Cardiac septum (tissue), 1 donor: ENCODE measurements around the gene RNF227. TPM values are rescaled to one million over a fixed set of nuclear protein-coding genes. Genes with fewer than 3 reads are reported as not detected.
"Not testable (repeated sequence)": the region's sequence is repeated elsewhere in the genome, so short reads cannot be mapped to it uniquely, and the experiment has no call there.

ENCODE experiments used
- DNase-seq: peaks from one replicate; pipeline ENCODE4 v3.0.0-alpha.2; 2020; ENCODE audit warnings: low spot score
- intact Hi-C: fragments of 100-400 bp; cut with DNase I; formaldehyde crosslinking; loops from one replicate; pipeline ENCODE4 v1.14.0; 2022
- long read RNA-seq: library from polyadenylated mRNA; unstranded; transcript quantifications from one replicate; pipeline ENCODE4 v2.0.0, GENCODE V29; 2021
- total RNA-seq: library from RNA; stranded (reverse); fragmentation: NEBNext Ultra II Directional; extraction: Animal tissue kit (Norgen Biotek cat#: 25700); gene quantifications from one replicate; pipeline ENCODE4 v1.2.1, GENCODE V29; 2021
- donor health status: DM: no; HTN: no; CAD: no.

The RNF227 gene
- total RNA-seq, result 1.00 TPM
- long read RNA-seq, partial matches to known transcripts, result 0 of 3 reads
- long read RNA-seq, other reads (novel, unspliced or antisense), result 0 of 3 reads

DNA sequence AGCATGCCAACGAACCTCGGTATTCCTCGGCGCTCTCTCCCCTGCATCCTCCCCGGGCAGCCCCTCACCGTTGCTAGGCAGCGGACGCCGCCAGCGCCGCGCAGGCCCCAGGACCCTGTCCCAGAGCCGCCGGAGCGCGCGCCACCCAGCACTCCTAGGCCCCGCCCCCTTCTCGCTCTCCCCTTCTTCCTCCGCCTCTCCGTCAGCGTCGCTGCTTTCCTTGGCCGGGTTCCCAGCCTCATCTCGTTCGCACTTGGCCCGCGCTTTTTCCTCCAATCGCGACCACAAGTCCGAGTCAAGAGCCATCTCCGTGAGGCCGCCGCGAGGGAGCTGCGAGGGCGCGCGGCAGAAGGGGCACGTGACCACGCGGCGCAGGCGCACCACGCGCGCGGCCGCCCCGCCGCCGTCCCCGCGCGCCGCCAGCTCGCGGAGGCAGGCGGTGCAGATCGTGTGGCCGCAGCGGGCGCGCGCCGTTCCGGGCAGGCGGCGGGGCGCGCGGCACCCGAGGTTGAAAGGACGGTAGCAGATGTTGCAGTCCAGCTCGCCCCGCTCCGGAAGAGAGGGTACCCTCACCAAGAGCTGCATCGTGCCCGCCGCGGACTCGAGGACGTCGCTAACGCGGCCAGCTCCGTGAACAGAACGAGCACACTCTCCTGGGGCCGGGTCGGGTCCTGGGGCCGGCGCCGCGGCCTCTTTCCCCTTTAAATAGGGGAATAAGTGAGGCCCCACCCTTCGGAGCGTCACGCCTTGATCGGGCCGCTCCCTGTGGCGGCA lies at the start of gene RNF227:
Gene RNF227, minus strand, starts transcription at position 679 of the 774 bp plus-strand sequence. Its CDS starts 94 bp downstream, at position 585.
- peak; percentile 94 for DNase-seq
- intact Hi-C loops, result loop anchor here (1.0 to 2.0 kb wide), 3 partner anchors 15 to 125 kb away; partner anchors contain the start of genes CHD3 and TRAPPC1

DNA sequence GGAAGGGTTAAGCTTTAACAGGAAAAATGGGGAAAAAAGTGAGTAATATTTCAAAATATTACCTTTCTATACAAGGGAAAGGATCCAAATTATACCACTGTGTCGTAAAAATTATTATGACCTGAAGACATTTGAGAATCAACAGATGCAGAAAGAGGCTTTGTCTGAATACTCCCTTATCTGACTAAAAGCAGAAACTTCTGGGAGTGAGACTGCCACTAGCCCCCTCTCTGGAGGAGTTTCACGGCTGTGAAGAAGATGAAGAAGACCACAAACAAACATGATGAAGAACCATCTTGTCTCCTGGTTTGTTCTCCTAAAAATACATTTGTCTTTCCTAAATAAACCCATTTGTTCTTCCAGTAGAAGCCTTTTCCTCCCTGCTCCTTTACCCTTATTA lies 45.3 kb upstream of the RNF227 start:
- no peak for DNase-seq
- intact Hi-C loops, result no loop called here

- no peak for DNase-seq
- intact Hi-C loops, result no loop called here
Measured at GRCh38 chr17:7959503-7960253, 43.6 kb upstream of the RNF227 start.

DNA sequence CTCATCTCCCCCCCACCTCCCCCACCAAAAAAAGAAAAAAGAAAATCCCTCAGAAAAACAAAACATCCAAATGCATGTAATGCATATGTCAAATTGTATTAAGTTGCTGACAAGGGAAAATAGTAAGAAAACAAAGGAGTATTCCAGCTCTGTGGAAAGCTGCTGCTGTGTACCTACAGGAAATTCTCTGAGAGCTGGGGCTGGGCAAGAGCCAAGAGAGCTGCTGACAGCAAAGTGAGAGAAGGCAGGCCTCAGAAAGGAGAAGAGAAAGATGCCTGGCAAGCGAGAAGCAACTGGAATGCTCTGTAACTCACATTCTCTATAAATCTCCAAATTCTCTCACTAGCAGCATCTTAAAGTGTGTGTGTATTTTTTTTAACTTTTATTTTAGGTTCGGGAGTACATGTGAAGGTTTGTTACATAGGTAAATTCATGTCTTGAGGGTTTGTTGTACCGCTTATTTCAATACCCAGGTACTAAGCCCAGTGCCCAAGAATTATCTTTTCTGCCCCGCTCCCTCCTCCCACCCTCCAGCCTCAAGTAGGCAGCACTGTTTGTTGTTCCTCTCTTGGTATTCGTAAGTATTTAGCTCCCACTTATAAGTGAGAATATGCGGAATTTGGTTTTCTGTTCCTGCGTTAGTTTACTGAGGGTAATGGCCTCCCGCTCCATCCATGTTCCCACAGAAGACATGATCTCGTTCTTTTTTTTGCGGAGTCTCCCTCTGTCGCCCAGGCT lies 40.3 kb upstream of the RNF227 start:
- DNase-seq, result peak; percentile 83
- intact Hi-C loops, result no loop called here

GRCh38 chr17:7955414-7956227 lies 39.5 kb upstream of the RNF227 start:
- intact Hi-C loops, result no loop called here
- DNase-seq, result no peak

DNA sequence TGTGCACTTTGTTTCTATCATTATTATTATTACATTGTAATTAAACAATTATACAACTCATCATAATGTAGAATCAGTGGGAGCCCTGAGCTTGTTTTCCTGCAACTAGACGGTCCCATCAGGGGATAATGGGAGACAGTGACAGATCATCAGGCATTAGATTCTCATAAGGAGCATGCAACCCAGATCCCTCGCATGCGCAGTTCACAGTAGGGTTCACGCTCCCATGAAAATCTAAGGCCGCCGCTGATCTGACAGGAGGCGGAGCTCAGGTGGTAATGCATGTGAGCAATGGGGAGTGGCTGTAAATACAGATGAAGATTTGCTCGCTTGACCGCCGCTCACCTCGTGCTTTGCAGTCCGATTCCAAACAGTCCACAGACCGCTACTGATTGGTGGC lies 37.2 kb upstream of the RNF227 start:
- intact Hi-C loops, DNase-seq: not testable (repeated sequence)

GRCh38 chr17:7951143-7951792 lies 35.2 kb upstream of the RNF227 start:
- no peak for DNase-seq
- intact Hi-C loops, result no loop called here

DNA sequence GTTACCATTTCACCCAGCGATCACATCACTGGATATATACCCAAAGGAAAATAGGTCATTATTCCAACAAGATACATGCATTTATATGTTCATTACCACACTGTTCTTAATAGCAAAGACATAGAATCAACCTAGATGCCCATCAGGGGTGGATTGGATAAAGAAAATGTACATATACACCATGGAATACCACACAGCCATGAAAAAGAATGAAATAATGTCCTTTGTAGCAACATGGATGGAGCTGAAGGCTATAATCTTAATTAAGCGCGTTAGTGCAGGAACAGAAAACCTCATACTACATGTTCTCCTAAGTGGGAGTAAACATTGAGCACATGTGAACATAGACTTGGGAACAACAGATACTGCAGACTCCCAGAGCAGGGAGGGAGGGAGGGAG lies 34.5 kb upstream of the RNF227 start:
- no peak for DNase-seq
- intact Hi-C loops, result no loop called here

DNA sequence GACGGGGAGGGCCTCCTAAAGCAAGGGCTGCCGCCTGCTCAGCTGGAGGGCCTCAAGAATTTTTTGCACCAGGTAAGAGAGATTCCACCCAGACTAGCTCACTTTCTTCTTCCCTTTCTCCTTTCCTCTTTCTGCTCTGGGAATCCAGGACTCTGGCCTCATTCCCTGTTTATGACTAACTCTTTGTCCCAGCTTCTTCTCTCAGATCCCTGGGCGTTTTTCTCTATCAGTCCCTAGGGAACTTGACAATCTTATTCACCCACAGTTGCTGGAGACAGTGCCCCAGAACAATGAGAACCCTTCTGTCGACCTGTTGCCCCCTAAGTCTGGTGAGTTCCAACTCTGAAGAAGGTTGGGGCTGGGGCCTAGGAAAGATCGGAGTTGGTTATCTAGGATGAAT lies 31.6 kb upstream of the RNF227 start:
- intact Hi-C loops, result no loop called here
- no peak for DNase-seq

DNA sequence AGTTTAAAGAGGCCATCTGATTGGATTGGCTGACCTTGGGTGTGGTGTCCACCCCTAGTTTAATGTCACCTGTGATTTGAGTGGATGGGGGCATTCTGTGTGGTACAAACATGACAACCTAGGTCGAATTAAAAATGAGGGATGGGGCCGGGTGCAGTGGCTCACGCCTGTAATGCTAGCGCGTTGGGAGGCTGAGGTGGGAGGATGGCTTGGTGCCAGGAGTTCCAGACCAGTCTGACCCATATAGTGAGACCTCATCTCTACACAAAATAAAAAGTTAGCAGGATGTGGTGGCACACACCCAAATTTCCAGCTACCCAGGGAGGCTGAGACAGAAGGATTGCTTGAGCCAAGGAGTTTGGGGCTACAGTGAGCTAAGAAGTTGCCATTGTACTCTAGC lies 30.4 kb upstream of the RNF227 start:
- DNase-seq, result no peak
- intact Hi-C loops, result no loop called here

DNA sequence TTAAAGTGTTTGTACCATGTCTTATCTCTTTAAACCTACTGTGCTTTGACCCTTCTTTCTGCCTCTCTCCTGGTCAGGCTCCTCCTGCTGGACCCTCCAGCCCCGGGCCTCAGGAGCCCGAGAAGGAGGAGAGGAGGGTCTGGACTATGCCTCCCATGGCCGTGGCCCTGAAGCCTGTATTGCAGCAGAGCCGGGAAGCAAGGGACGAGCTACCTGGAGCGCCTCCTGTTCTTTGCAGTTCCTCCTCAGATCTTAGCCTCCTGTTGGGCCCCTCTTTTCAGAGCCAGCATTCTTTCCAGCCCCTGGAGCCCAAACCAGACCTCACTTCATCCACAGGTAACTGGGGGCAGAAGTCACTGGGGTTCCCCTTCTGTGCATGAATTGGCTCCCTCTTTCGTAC lies 29.6 kb upstream of the RNF227 start:
- intact Hi-C loops, result no loop called here
- DNase-seq, result peak; percentile 19

DNA sequence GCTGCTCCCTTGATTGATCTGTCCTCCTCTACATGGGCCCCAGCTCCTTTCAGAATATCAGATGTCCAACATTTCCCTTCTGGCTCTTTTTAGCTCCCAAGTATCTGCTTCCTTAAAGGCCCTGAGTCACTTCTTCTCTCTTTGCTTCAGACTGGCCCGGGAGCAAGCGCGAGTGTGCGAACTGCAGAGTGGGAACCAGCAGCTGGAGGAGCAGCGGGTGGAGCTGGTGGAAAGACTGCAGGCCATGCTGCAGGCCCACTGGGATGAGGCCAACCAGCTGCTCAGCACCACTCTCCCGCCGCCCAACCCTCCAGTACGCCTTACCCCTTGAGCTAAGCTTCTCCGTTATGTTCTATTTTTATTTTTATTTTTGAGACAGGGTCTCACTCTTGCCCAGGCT lies 28.2 kb upstream of the RNF227 start:
- peak; percentile 49 for DNase-seq
- intact Hi-C loops, result no loop called here

DNA sequence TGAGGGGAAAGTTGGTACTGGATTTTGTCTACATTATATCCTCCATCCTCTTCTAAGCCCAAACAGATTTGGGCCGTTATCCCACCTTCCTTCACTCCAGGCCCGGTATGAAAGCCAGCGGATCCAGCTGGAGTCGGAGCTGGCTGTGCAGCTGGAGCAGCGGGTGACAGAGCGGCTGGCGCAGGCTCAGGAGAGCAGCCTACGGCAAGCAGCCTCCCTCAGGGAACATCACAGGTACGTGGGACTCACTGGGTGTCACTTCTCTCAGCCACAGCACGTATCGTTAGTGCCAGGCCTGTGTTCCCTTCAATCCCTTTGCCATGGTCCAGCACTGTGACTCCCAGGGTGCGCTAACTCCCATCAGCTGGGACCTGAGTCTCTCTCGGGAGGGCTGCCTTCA lies 27.2 kb upstream of the RNF227 start:
- intact Hi-C loops, result no loop called here
- DNase-seq, result peak; percentile 24

- intact Hi-C loops, result no loop called here
Measured at GRCh38 chr17:7940743-7941142, 24.7 kb upstream of the RNF227 start.

GRCh38 chr17:7940034-7940433 lies 23.9 kb upstream of the RNF227 start:
- no peak for DNase-seq

More at GRCh38 chr17:7940743-7941142, 24.7 kb upstream of the RNF227 start:
- no peak for DNase-seq

DNA sequence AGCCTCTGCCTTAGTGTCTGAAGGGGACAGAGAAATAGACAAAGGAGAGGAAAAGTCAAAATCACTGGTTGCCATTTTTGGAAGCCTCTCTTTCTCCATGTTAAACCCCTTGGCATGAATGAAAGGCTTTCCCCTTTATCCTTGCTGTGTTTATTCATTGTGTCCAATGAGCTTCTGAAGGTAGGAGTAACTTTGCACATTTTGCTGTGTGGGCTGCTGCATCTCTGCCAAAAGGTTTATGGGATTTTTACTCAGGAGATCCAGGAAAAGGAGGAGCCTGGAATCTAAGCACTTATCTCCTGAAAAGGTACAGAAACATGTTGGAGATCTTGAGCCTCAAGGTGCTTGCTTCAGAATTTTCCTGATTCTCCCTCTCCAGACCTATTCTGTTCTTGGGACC lies 19.8 kb upstream of the RNF227 start:
- intact Hi-C loops, result no loop called here
- DNase-seq, result peak; percentile 4

More at GRCh38 chr17:7940034-7940433, 23.9 kb upstream of the RNF227 start:
- intact Hi-C loops, result no loop called here

- intact Hi-C loops, result no loop called here
- DNase-seq, result peak; percentile 62
Measured at GRCh38 chr17:7932949-7933348, 16.9 kb upstream of the RNF227 start.

DNA sequence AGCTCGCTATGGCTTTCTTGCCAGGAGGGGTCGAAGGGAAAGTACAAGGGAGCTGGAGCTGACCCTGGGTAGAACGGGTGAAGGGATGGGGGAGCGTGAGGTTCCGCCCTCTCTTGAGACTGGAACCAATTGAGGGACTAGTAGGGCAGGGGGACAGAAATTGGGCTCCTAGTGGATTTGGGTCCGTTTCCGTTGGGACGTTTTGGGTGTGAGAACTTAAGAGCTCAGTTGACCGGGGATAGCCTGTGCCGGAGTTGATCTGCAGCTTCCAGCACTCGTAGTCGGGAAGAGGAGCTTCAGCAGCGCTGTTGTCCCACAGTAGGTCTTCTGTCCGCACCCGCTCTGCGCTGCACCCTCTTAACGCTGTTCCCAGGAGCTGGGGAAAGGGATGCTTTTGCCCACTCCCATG lies 16.4 kb upstream of the RNF227 start:
- intact Hi-C loops, result no loop called here
- DNase-seq, result peak; percentile 74
